ENCODE measurements around the gene FXR2.

GRCh38 chr17:7549401-7550055 lies 65.2 kb downstream of the FXR2 start:
- no peak for TF ChIP-seq CTCF (optimal IDR thresholded peaks at IDR 0.05 in 1 of 3, IDR thresholded peaks at IDR 0.05 in 1 of 3, conservative IDR thresholded peaks at IDR 0.05 in 1 of 3; ENCODE audit: extremely low read depth in 1 of 3, insufficient read depth in 2 of 3, low read length in 3 of 3)
- TF ChIP-seq EZH2 (IDR thresholded peaks at IDR 0.05; ENCODE audit: low read length) = no peak
